ENCODE data around the gene PPY.
"Not testable (repeated sequence)": the region's sequence is repeated elsewhere in the genome, so short reads cannot be mapped to it uniquely, and the experiment has no call there.

Gene PPY

GRCh38 chr17:43909537-43910231 lies 32.6 kb downstream of the PPY start:
- peak in 1 of 10 donors; percentile 34 for DNase-seq
- intact Hi-C loops (cut with DNase I), result no loop called here

DNA sequence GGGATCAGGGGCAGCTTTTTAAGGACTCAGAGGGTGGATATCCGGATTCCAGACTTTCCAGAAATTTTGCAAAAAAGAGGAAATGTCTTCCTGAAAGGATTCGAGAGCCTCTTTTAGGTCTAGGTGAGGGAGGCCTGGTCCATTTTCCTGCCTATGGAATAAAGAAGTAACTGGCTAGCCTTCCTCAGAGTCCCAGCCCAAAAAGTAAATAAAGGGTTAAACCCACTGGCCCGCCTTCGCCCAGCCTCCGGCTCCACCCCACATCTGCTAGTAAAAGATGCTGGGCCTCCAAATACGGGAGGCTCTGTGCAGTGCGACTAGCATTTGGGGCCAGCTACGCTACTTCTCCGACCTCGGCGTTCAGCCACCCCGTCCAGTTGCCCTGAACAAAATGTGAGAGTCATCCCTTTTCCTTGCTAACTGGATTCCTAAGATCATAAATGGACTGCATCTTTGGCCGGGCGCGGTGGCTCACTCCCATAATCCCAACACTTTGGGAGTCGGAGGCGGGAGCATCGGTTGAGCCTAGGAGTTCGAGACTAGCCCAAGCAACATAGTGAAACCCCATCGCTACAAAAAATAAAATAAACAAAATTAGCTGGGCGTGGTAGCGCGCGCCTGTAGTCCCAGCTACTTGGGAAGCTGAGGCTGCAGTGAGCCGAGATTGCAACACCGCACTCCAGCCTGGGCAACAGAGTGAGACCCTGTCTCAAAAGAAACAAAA lies 34.1 kb downstream of the PPY start:
- intact Hi-C loops (cut with DNase I), result no loop called here
- peak; percentile 81 to 98 (median 84) for DNase-seq

DNA sequence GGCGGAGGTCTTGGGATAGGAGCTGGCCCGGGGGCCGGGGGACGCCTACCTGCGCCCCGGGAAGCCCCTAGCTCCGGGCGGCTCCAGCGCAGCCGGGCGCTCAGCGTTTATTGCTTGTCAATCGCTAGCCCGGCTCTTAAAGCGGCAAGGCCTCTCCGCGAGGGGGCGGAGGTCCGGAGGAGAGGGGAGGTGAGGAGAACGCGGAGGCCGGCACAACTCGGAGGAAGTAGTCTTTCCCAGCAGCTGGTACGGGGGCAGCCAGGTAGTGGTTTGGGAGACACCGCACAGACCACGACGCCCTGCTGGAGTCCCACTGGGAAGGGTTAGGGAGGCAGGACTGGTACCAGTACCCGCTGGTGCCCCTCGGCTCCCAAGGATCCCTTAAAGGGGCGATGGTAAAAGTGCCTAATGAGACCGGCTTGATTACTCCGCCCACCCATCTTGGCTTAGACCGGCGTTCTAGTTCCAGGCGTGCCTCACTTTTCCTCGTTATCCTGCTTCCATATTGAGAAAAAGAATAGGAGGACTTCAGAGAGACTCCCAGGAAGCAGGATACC lies 34.8 kb downstream of the PPY start, which contains the start of gene MPP2:
Gene MPP2, minus strand, starts transcription at position 112 of the 557 bp plus-strand sequence. CDS start 3,076 bp downstream, outside the sequence.
- intact Hi-C loops (cut with DNase I), result no loop called here

GRCh38 chr17:43906951-43907424 lies 35.3 kb downstream of the PPY start:
- DNase-seq, result peak in 4 of 10 donors; percentile 16 to 88 (median 60)
- intact Hi-C loops (cut with DNase I), result no loop called here

More for the DNA sequence above, 34.8 kb downstream of the PPY start, which contains the start of gene MPP2:
- peak; percentile 73 to 97 (median 84) for DNase-seq

DNA sequence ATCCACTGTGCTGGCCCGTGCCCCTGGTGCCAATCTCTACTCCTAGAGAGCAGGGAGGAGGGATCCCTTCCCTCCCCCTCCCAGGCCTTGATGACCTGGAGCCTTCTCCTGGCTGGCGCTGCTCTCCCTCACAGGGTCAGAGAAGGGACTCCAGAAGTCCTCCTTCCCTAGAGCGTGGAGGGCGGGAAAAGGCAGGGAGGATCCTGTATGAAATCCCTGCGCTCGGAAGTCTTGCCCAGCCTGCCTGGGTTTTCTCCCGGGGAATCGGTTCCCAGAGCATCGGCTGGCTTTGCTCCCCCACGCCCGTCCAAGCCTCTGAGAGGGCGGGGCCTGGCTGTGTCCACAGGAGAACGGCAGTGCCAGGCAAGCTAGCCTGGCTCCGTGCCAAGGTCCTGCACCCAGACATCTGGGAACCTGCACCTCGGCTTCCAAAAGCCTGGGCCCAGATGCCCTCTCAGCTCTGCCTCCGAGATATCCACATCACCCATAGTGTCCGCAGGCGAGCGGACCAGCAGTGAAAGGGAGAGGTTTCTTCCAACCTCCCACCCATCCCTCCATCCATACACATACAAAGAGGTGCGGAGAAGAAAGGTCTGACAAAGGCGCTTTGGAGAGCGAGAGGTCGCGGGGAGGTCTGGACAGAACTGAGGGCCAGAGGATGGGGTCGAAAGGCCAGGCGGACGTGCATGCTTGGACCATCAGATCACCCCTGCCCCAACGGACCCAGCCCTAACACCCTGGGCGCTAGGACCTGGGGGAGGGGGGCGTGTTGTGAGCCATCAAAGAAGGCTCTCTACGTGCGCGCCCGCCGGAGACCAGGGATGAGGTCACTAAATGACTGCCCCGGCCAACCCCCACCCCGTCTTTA lies 36.1 kb downstream of the PPY start:
- peak; percentile 79 to 98 (median 92) for DNase-seq
- intact Hi-C loops (cut with DNase I), result no loop called here

GRCh38 chr17:43905400-43905984 lies 36.8 kb downstream of the PPY start:
- intact Hi-C loops (cut with DNase I), result no loop called here

GRCh38 chr17:43901861-43902589 lies 40.3 kb downstream of the PPY start:
- intact Hi-C loops (cut with DNase I), result no loop called here
- DNase-seq, result peak in 1 of 10 donors; percentile 55

More at GRCh38 chr17:43905400-43905984, 36.8 kb downstream of the PPY start:
- DNase-seq, result peak in 1 of 10 donors; percentile 58

DNA sequence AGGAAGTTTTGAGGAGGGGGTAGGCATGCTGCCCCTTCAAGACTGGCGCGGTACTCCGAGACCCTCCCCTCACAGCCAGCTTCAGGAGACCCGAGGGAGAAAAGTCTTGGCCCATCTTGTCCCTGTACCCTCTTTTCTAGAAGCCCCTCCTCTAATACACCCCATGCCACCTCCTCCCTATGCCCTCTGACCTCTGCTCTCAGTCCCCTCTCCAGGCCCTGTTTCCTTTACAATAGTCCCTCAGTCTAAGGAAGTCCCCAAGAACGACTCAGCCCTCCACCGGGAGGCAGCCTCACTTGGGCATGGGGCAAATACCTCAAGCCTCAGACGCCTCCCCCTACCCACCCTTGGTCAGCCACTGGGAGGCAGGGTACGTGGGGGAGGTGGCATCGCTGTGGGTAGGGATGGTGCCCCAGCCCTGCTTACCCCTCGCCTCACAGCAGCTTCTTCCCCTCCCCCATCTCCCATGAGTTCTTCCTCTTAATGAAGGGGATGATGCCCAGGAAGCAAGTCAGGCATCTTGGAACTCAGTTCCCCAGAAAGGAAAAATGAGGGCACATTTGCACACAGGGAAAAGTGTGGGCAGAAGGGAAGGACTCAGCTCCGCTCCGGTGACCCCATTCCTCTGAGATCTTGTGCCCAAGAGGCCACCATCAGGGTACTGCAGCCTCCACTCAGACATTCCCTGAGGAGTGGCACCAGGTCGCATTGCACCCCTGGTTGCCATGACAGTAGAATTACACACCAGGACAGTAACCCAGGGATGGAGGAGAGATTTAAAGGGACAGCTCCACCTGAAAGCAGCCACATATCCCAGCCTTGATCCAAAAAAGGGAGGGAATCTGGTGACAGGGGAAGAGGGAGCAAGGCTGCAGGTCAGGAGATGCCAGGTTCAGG lies 41.2 kb downstream of the PPY start:
- intact Hi-C loops (cut with DNase I), result no loop called here
- DNase-seq, result peak in 1 of 10 donors; percentile 62

GRCh38 chr17:43900183-43900857 lies 42.0 kb downstream of the PPY start:
- intact Hi-C loops (cut with DNase I), result no loop called here

GRCh38 chr17:43898446-43898845 lies 43.8 kb downstream of the PPY start:
- intact Hi-C loops (cut with DNase I), result no loop called here
- DNase-seq, result peak in 1 of 10 donors; percentile 22

More at GRCh38 chr17:43900183-43900857, 42.0 kb downstream of the PPY start:
- peak; percentile 85 to 98 (median 92) for DNase-seq

DNA sequence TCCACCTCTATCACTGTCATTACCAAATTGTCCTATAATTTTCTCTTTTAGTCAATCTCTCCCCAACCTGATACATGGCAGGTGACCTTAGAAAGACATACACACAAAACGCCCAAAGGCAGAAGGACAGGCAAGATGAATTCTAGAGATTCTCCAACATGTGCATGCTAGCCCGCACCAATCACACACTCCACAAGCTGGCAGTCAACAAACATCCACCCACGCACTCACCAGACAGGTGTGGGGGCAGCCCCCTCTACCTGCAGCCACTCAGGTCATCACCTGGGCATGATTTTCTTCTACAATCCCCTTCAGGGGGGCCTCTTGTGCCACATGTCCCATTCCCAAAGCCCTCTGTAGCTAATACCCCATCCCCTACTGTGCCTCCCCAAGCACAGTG lies 44.4 kb downstream of the PPY start:
- intact Hi-C loops (cut with DNase I), result no loop called here
- DNase-seq, result no peak

- intact Hi-C loops (cut with DNase I); DNase-seq: not testable (repeated sequence)
Observed at GRCh38 chr17:43894494-43894893, 47.8 kb downstream of the PPY start.

DNA sequence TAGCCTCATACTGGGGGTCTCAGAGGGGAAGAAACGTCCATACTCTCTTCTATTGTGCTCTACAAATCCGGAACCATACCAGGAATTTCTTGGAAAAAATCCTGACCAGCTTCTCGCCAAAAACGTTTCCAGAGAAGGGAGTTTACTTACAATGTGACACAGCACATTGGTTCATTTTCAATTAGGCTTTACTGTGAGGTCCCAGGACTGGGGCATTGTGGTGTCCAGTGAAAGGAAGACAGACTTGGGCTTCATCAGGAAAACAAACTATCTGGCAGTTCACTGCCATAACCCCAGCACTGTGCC lies 49.7 kb downstream of the PPY start:
- intact Hi-C loops (cut with DNase I), result no loop called here
- DNase-seq, result no peak

DNA sequence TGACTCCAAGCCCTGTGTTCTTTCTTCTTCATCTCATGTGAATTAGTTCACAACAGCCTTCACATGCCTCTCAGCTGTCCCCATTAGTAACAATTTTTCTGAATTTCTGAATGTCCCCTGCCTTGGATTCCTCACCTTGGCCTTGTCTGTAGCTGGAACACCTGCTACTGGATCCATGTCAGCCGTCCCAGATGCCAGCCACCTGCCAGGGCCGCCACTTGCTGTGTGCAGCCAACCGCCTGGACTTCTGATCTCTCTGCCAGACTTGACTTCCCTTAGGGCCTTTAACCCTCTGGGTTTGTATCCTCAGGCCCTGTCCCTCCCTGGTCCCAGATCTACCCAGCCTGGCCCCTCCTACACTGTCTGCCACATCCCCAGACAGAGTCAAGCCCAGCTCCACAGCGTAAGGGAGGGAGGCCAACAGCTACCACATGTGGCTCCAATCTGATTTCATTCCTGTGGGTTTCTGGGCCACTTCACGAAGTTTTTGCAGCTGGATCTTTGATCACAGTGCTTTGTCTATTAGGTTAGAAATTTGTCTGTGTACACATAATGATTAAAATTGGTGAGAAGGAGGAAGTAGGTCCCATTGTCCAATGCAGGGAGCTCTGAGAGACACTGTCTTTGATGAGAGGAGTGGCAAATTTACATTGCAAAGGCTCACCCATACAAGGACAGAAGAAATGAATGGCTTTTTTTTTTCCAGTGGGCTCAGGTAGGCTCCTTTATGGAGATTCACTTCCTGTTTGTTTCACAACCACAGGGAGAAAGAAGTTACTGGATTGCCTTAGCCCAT lies 50.2 kb downstream of the PPY start:
- DNase-seq, result no peak
- intact Hi-C loops (cut with DNase I), result no loop called here
